Choroid plexus epithelial cell (primary cell): Measurements from ENCODE around the gene MEIS1.

Experiments used
- DNase-seq: peaks from one replicate; pipeline ENCODE4 v3.0.0-alpha.2; 2010; ENCODE audit warnings: low read depth
- H3K4me3 ChIP-seq: 2 replicates; pipeline ENCODE4 v1.5.1; 2011; ENCODE audit warnings: low read depth, mild to moderate bottlenecking, control low read depth, low read length, moderate library complexity
- TF ChIP-seq, protein P1 (sequence below): conservative IDR thresholded peaks from 2 replicates; pipeline ENCODE4 v1.5.1; 2011; ENCODE audit warnings: low read depth, mild to moderate bottlenecking, control low read depth, inconsistent platforms, low read length, moderate library complexity

Gene MEIS1

DNA sequence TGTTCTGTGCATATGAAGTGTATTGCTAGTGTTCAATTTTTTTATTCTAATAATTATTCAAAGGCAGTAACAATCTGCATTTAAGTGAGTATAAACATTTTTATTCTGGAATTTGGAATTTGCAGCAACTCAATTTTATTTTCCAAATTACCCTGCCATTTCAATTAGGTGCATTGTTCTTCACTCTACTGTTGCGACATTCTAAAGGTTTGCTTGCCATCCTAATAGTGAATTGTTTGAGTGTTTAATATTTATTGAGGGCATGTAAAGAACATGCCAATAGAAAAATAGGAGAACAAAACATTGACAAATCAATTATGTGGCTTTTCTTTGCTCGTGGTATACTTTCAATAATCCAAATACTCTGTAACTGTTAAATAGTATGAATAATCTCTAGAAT is 18.0 kb downstream of the MEIS1 start:
- TF ChIP-seq, protein P1, sequence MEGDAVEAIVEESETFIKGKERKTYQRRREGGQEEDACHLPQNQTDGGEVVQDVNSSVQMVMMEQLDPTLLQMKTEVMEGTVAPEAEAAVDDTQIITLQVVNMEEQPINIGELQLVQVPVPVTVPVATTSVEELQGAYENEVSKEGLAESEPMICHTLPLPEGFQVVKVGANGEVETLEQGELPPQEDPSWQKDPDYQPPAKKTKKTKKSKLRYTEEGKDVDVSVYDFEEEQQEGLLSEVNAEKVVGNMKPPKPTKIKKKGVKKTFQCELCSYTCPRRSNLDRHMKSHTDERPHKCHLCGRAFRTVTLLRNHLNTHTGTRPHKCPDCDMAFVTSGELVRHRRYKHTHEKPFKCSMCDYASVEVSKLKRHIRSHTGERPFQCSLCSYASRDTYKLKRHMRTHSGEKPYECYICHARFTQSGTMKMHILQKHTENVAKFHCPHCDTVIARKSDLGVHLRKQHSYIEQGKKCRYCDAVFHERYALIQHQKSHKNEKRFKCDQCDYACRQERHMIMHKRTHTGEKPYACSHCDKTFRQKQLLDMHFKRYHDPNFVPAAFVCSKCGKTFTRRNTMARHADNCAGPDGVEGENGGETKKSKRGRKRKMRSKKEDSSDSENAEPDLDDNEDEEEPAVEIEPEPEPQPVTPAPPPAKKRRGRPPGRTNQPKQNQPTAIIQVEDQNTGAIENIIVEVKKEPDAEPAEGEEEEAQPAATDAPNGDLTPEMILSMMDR = no peak
- no peak for DNase-seq
- H3K4me3 ChIP-seq = no peak overlapping the region

DNA sequence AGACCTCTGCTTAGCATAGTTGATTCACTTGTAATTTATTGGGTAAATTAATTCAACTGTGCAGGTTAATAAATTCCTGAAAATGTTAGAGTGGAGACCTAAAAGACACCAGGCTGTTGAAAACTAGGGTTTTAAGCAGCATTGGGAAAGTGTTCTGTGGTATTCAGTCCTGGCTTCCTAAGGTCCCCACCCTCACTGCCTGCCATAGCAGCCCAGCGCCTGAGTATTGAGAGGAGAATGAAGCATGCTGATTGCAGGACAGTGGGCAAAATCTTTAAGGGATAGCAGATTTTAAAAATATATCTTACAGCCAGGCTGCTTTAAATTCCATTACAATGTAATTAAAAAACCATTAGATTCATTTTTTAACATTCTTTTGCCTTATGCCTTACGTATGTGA is 20.6 kb downstream of the MEIS1 start:
- DNase-seq = no peak
- TF ChIP-seq, protein P1 = no peak
- no peak overlapping the region for H3K4me3 ChIP-seq

DNA sequence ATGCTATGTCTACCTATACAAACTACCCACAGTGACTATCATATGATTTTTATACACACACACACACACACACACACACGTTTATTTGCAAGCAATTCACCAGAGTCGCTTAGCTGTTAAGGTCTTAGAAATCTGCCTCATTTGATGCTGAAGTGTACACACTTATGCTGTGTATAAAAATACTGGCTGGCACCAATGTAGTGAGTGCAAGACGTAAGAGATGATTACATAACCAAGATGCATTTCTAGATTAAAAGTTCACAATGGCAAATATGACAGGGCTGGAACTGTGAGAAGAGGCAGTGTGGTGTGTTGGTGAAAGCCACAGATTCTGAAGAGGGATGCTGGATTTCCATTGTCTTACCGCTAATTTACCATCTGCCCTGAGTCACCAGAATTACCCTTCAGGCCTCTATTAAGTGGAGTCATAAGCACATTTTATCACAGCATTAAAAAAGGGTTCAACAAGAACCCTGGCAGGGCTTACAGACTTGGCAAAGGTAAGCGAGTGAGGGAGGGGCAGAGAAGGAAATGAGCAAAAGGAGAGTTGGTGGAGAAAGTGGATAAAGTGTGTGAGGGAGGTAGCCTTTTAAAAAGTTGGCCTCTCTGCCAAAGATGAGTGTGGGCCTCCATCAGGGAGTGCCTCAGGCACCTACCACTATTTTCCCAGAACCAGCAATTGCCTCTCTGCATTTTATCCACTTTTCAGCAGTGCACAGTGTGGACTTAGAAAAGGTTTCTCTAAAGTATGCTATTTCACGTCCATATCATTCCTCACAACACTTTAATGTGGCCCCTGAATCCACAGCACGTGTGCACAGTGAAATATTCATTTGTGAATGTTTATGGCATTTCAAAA is 21.5 kb downstream of the MEIS1 start:
- no peak overlapping the region for H3K4me3 ChIP-seq
- no peak for DNase-seq
- TF ChIP-seq, protein P1 = no peak

DNA sequence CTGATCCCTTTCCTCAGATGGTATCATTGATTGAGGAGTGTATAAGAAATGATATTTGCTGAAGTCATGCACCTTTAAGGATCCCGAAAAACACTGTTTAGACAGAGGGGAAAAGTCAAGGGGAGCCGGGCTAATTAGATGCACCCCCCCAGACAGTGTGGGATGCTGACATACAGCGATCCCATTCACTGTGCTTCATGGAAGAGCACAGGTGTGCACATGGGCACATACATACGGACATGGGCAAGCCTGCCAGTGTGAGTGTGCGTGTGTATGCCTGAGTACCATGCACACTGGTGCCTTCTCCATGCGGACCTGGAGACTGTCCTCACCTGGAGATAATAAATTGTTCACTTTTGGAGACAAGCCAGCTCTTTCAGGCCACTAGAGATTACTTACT is 22.6 kb downstream of the MEIS1 start:
- TF ChIP-seq, protein P1 = no peak
- H3K4me3 ChIP-seq = no peak overlapping the region
- DNase-seq = no peak

DNA sequence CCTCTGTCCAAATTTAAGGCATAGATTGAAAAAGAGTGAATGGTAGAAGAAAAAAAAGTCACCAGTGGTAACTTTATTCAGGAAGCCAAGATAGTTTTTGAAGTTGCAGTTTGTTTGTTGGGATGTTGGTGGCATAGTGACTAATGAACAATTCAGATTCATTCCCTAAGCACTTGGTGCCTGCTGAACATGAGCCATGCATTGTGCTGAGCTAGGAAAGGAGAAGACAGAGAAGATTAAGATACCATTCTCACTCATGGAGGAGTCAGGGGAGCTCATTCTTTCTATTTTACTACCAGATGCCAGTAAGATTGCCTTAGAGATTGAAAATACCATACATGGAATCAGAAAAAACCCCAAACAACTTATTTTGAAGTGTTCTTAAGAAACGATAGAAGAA is 25.1 kb downstream of the MEIS1 start:
- no peak for DNase-seq
- TF ChIP-seq, protein P1 = no peak
- H3K4me3 ChIP-seq = no peak overlapping the region

DNA sequence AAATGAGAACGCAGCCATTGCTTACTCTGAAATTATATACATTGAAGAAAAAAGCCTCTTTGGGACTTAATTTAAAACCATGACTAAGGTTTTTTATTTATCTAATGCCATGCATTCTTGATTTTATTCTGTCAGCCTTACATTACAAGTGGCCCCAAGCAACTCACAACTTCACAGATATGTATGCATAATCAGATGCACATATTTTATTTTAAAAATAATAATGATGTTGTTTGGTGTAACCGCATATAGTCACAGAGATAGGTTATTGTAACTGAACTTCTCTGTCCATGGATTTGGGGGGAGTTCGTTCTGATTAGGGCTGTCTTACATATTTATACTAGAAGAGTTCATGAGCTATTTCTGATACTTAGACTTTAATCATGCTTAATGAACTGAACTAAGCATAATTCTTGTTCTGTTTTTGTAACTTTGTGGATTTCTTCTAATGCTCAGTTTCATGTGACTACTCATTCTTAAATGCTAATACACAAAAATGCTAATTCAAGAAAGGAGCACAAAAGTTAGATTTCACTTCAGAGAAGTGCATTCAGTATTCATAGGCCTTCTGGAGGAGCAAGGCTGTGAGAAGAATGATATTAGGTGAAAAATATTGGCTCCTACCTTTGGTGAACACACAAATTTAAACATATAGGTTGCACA is 26.2 kb downstream of the MEIS1 start:
- no peak for DNase-seq
- TF ChIP-seq, protein P1 = no peak
- no peak overlapping the region for H3K4me3 ChIP-seq
